Endothelial cell of umbilical vein (primary cell): ENCODE measurements around the gene STYK1. TPM values are rescaled to one million over a fixed set of nuclear protein-coding genes. Genes with fewer than 3 reads are reported as not detected.

Experiments used
- BruUV-seq: library from RNA; stranded (reverse); fragments of 400-500 nt; replicated peaks from 2 replicates; lab custom pipeline; 2021; lab: Mats Ljungman, UMichigan
- CTCF ChIA-PET: fragments of 300-600, 350-600 bp; sonication (Branson Sonifier 250); formaldehyde crosslinking; loops from one replicate; lab custom pipeline; 2021; ENCODE audit warnings: antibody characterized with exemption, inconsistent platforms; lab: Charles Lee
- POLR2A ChIA-PET: fragments of 300-600, 350-600 bp; sonication (Branson Sonifier 250); formaldehyde crosslinking; loops from one replicate; lab custom pipeline; 2021; ENCODE audit warnings: antibody characterized with exemption, inconsistent platforms; lab: Charles Lee
- DNase-seq: peaks from one replicate; pipeline ENCODE4 v3.0.0-alpha.2; 2011; ENCODE audit warnings: low read depth, low spot score
- FAIRE-seq: peaks from 2 replicates; lab custom pipeline; 2011; peaks lifted over from hg19 to GRCh38; lab: Jason Lieb, UNC
- H2AFZ ChIP-seq: 2 replicates; pipeline ENCODE4 v1.6.0; 2012; ENCODE audit warnings: low read depth, low read length, control low read depth, inconsistent platforms
- H3K27ac ChIP-seq: 2 replicates; pipeline ENCODE4 v1.5.1; 2011; ENCODE audit warnings: low read depth, mild to moderate bottlenecking, control low read depth, low read length, moderate library complexity; ENCODE audit not compliant: insufficient read depth
- H3K27me3 ChIP-seq, 2 experiments: 2 replicates each; pipeline versions ENCODE4 v1.6.0 to v1.6.1; 2011; ENCODE audit warnings: low read length in 2 of 2, mixed read lengths in 1 of 2; ENCODE audit not compliant: control insufficient read depth in 2 of 2, insufficient read depth in 2 of 2
- H3K36me3 ChIP-seq, 2 experiments: 2 replicates in 1 of 2; 3 replicates in 1 of 2; pipeline ENCODE4 v1.5.1; 2011; ENCODE audit warnings: low read length in 2 of 2, mild to moderate bottlenecking in 1 of 2, moderate library complexity in 1 of 2; ENCODE audit not compliant: control insufficient read depth in 2 of 2, insufficient read depth in 2 of 2; ENCODE audit errors: extremely low read depth in 1 of 2
- H3K4me1 ChIP-seq: 3 replicates; pipeline ENCODE4 v1.5.1; 2011; ENCODE audit warnings: mild to moderate bottlenecking, low read length; ENCODE audit not compliant: control insufficient read depth, insufficient read depth; ENCODE audit errors: extremely low read depth
- H3K4me2 ChIP-seq: 2 replicates; pipeline ENCODE4 v1.6.1; 2011; ENCODE audit warnings: low read length, control low read depth, mixed read lengths; ENCODE audit not compliant: insufficient read depth
- H3K4me3 ChIP-seq, 3 experiments: fragments of 200-600 bp in 1 of 3; sonication (generic), shearing (Covaris generic) in 1 of 3; replicated peaks in 1 of 3; 2 replicates each; pipeline ENCODE4 v1.5.1; 2011 to 2016; ENCODE audit warnings: control low read depth in 3 of 3, low read length in 3 of 3, mild to moderate bottlenecking in 2 of 3, inconsistent platforms in 1 of 3, low read depth in 1 of 3, moderate library complexity in 1 of 3; ENCODE audit not compliant: insufficient read depth in 1 of 3
- H3K79me2 ChIP-seq: 2 replicates; pipeline ENCODE4 v1.6.0; 2012; ENCODE audit warnings: low read length, inconsistent platforms; ENCODE audit not compliant: control insufficient read depth, insufficient read depth
- H3K9ac ChIP-seq: replicated peaks from 2 replicates; pipeline ENCODE3; 2011; ENCODE audit warnings: low read length, control low read depth; ENCODE audit not compliant: insufficient read depth; ENCODE audit errors: extremely low read depth
- H3K9me1 ChIP-seq: replicated peaks from 3 replicates; pipeline ENCODE4 v1.6.0; 2011; ENCODE audit warnings: mild to moderate bottlenecking, low read length; ENCODE audit not compliant: control insufficient read depth, insufficient read depth; ENCODE audit errors: extremely low read depth
- H3K9me3 ChIP-seq: replicated peaks from 2 replicates; pipeline ENCODE4 v1.5.1; 2012; ENCODE audit warnings: low read length, inconsistent platforms; ENCODE audit not compliant: control insufficient read depth, insufficient read depth
- H4K20me1 ChIP-seq: replicated peaks from 2 replicates; pipeline ENCODE3; 2011; ENCODE audit warnings: mild to moderate bottlenecking, low read length; ENCODE audit not compliant: control insufficient read depth, insufficient read depth; ENCODE audit errors: extremely low read depth
- CTCF ChIP-seq, 2 donors: IDR thresholded peaks; 1 replicate in 1 of 2; 2 replicates in 1 of 2; pipeline ENCODE4 v1.5.1; 2011; ENCODE audit warnings: low read length in 2 of 2, mild to moderate bottlenecking in 2 of 2, moderate library complexity in 2 of 2, control low read depth in 1 of 2, inconsistent platforms in 1 of 2, low read depth in 1 of 2; ENCODE audit not compliant: insufficient read depth in 1 of 2; ENCODE audit errors: extremely low read depth in 1 of 2
- FOS ChIP-seq: IDR thresholded peaks from 2 replicates; pipeline ENCODE4 v1.6.1; 2011; ENCODE audit warnings: mild to moderate bottlenecking, low read length, moderate library complexity, borderline replicate concordance; ENCODE audit not compliant: insufficient read depth
- GATA2 ChIP-seq: IDR thresholded peaks from 2 replicates; pipeline ENCODE4 v1.7.0; 2011; ENCODE audit warnings: low read depth, mild to moderate bottlenecking, moderate library complexity, mixed read lengths, low read length; ENCODE audit not compliant: insufficient read length, insufficient read depth
- MYC ChIP-seq: IDR thresholded peaks from one replicate; pipeline ENCODE4 v1.6.1; 2011; ENCODE audit warnings: mild to moderate bottlenecking, low read depth, low read length
- POLR2A ChIP-seq: IDR thresholded peaks from 2 replicates; pipeline ENCODE4 v1.6.1; 2012; ENCODE audit warnings: low read depth, mild to moderate bottlenecking, control low read depth, low read length
- POLR2AphosphoS5 ChIP-seq: IDR thresholded peaks from 2 replicates; pipeline ENCODE4 v1.6.1; 2012; ENCODE audit warnings: low read depth, mild to moderate bottlenecking, control low read depth, low read length, moderate library complexity; ENCODE audit not compliant: insufficient read depth
- dilution Hi-C: fragments of 300-500 bp; cut with MboI; formaldehyde crosslinking; loops from one replicate; pipeline ENCODE4 v1.15.0; 2019; ENCODE audit warnings: low sequenced_read_pairs; ENCODE audit not compliant: extremely low pct_ligation_motif_present
- intact Hi-C: fragments of 100-400 bp; cut with micrococcal nuclease; formaldehyde crosslinking; loops from one replicate; pipeline ENCODE4 v1.10.0; 2022
- polyA plus RNA-seq, 4 experiments: library from polyadenylated mRNA; depleted of rRNA in 3 of 4; stranded (reverse) in 3 of 4; unstranded in 1 of 4; fragments of >200 nt; gene quantifications; 2 replicates each; pipeline versions ENCODE4 v1.2.1 to v1.2.3, GENCODE V29; 2011 to 2012; ENCODE audit warnings: missing spikeins in 1 of 4
- total RNA-seq: library from RNA; stranded (reverse); gene quantifications from 2 replicates; pipeline ENCODE4 v1.2.3, GENCODE V29; 2021
- TF ChIP-seq, protein P1 (sequence below): IDR thresholded peaks from 2 replicates; pipeline ENCODE4 v1.6.1; 2011; ENCODE audit not compliant: insufficient read depth, insufficient read length

The STYK1 gene
- total and polyA plus RNA-seq, 2 donors (not counting 3 experiments of a cell fraction or from before 2014, with no cell fraction given): 7.7 to 15.2 TPM

- peak overlapping the region; percentile 90 for H3K4me2 ChIP-seq
- peak overlapping the region; percentile 99 for H3K9ac ChIP-seq
- peak overlapping the region; percentile 87 to 92 (median 88) for H3K4me3 ChIP-seq
- peaks cover 51% of the 10 kb centered on the region for H3K4me1 ChIP-seq
- dilution Hi-C loops (no loop called here), intact Hi-C loops (loop anchor here (1.0 to 5.0 kb wide), 5 partner anchors 28 to 510 kb away; partner anchors contain the start of genes GABARAPL1, MAGOHB and SMIM10L1)
- BruUV-seq: TSS peak; percentile 24
- H3K27me3 ChIP-seq: no peaks in the 10 kb centered on the region
- no peaks in the 10 kb centered on the region for H3K9me1 ChIP-seq
- no peak overlapping the region for H2AFZ ChIP-seq
- no peak for FAIRE-seq
- CTCF ChIA-PET: interaction anchor here (1.7 to 3.4 kb wide), 2 partner anchors 27 to 487 kb away, joined by 4 to 30 read pairs; no protein-coding TSS in a partner anchor
- H3K36me3 ChIP-seq: no peaks in the 10 kb centered on the region
- POLR2A ChIA-PET: no interaction called here
- peaks cover 64% of the 10 kb centered on the region for H3K79me2 ChIP-seq
- H3K27ac ChIP-seq: peak overlapping the region; percentile 98
- H4K20me1 ChIP-seq: peaks cover 4% of the 10 kb centered on the region
- no peak for DNase-seq
- TF ChIP-seq POLR2A (no peak), POLR2AphosphoS5 (no peak), GATA2 (no peak), CTCF (IDR thresholded peaks at IDR 0.05; ENCODE audit: extremely low read depth in 1 of 2, insufficient read depth in 1 of 2, low read depth in 1 of 2, low read length in 2 of 2) (peak in 1 of 2 donors; percentile 14), FOS (no peak), MYC (peak; percentile 26)
- TF ChIP-seq, protein P1, sequence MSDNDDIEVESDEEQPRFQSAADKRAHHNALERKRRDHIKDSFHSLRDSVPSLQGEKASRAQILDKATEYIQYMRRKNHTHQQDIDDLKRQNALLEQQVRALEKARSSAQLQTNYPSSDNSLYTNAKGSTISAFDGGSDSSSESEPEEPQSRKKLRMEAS: no peak
- H3K9me3 ChIP-seq: no peaks in the 10 kb centered on the region
Measured at GRCh38 chr12:10722502-10722904, 48.7 kb upstream of the STYK1 start.
